ENCODE data around the gene FGF1.
"Not testable (repeated sequence)": the region's sequence is repeated elsewhere in the genome, so short reads cannot be mapped to it uniquely, and the experiment has no call there.

DNA sequence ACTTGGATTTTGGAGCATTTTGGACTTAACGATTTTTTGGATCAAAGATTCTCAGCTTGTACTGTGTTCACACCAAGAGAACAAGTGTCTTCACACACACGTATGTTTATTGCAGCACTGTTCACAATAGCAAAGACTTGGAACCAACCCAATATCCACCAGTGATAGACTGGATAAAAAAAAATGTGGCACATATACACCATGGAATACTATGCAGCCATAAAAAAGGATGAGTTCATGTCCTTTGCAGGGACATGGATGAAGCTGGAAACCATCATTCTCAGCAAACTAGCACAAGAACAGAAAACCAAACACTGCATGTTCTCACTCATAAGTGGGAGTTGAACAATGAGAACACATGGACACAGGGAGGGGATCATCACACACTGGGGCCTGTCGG, 37.8 kb downstream of the FGF1 start:
- TF ChIP-seq POLR2AphosphoS5 (IDR thresholded peaks at IDR 0.05), result not testable (repeated sequence)
- TF ChIP-seq, protein P1, sequence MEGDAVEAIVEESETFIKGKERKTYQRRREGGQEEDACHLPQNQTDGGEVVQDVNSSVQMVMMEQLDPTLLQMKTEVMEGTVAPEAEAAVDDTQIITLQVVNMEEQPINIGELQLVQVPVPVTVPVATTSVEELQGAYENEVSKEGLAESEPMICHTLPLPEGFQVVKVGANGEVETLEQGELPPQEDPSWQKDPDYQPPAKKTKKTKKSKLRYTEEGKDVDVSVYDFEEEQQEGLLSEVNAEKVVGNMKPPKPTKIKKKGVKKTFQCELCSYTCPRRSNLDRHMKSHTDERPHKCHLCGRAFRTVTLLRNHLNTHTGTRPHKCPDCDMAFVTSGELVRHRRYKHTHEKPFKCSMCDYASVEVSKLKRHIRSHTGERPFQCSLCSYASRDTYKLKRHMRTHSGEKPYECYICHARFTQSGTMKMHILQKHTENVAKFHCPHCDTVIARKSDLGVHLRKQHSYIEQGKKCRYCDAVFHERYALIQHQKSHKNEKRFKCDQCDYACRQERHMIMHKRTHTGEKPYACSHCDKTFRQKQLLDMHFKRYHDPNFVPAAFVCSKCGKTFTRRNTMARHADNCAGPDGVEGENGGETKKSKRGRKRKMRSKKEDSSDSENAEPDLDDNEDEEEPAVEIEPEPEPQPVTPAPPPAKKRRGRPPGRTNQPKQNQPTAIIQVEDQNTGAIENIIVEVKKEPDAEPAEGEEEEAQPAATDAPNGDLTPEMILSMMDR (IDR thresholded peaks at IDR 0.05), result not testable (repeated sequence)

Data from breast epithelium (tissue), 3 donors.